LNCaP clone FGC (cell line): ENCODE measurements around the gene INS.
A peak's percentile ranks its signal among the peaks of the same experiment; 100 is the strongest.

Experiments
- DNase-seq: peaks from one replicate; pipeline ENCODE4 v3.0.0-alpha.2; 2011; ENCODE audit warnings: low read depth
- H3K4me3 ChIP-seq: 2 replicates; pipeline ENCODE4 v1.5.1; 2011; ENCODE audit warnings: mild to moderate bottlenecking, low read depth, low read length, control low read depth
- CTCF ChIP-seq: IDR thresholded peaks from 2 replicates; pipeline ENCODE4 v1.5.1; 2012; ENCODE audit warnings: mild to moderate bottlenecking; ENCODE audit not compliant: control insufficient read depth, insufficient read depth; ENCODE audit errors: extremely low read depth

The INS gene

DNA sequence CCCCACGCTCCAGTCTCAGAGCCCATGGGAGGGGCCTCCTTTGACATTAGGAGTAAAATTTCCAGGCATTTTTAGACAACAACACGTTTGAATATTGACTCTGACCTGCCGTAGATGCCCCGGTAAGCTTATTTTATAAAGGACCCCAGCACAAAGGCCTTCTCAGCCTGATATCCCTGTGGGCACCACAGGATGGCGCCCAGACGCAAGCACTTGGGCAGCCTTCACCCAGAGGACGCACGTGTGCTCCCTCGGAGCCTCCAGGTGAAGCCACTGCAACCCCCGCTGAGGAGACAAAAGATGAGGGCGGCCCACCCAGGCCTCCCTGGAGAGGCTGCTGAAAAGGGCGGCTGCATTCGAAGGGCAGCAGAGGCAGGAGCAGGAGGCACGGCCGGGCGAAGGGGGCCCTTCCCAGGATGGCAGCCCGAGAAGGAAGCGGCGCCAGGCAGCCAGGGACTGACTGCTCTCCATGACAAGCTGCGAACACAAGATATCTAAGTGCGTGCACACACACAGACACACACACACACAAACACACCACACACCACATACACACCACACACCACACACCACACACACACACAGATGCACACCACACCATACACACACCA, 25.8 kb upstream of the INS start:
- no peak for DNase-seq
- peak; percentile 55 for TF ChIP-seq CTCF
- H3K4me3 ChIP-seq = no peak overlapping the region

DNA sequence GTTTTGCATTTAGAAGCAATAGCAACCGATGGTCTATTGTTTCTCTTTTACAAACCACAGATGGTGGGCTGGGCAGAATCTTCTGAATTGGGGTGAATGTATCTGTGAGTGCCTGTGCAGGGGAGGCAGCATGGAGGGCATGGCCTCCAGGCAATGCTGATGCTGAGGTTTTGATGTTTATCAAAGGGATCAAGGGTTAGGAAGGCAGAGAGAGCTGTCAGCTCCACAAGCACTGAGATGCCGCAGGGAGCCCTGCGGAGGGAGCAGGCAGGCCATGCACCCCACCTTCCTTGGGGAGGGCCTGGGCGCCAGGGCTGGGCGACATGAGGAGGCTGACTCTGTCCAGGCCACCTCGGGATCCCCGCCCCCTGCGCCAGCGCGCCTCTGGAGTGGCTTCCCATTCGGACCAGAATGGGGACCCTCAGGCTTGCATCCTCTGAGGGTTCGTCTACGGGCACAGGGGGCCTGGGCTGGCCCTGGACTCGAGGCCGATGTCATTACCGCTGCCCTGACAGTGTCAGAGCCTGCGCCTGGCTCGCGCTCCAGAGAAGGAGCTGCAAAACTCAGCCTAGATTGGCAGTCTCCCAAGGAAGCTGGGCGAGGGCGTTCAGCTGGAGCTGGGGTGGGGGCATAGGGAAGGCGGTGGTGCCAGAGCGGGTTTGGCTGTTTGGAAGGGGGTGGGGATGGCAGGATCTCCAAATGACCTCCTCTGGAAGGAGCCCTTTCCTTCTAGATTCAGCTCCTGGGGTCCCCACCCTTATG, 24.5 kb upstream of the INS start:
- DNase-seq = no peak
- no peak for TF ChIP-seq CTCF
- no peak overlapping the region for H3K4me3 ChIP-seq

DNA sequence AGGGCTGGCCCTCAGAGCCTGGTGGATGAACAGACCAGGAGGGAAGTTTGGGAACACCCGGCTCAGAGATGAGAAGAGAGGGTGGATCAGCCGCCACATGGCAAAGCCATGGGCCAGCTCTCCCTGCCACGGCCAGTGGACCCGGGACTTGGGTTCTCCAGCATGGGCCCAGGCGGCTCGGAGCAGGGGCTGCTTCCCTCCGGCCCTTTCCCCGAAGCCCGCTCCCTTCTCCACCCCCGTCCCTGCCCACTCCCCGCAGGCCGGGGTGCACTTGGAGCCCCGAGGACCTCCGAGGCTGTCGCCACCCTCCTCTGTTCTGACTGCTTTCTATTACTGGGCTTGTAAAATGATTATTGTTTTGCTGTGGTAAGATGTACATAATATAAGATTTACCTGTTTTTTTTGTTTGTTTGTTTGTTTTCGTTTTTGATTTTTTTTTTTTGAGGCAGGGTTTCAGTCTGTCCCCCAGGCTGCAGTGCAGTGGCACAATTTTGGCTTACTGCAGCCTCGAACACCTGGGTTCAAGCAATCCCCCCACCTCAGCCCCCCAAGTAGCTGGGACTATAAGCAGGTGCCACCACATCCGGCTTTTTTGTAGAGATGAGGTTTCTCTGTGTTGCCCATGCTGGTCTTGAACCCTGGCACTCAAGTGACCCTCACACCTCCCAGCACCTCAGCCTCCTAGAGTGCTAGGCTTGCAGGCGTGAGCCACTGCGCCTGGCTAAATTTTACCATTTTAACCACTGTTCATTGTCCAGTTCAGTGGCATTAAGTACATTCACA, 21.9 kb upstream of the INS start:
- no peak for DNase-seq
- no peak overlapping the region for H3K4me3 ChIP-seq
- TF ChIP-seq CTCF = no peak

DNA sequence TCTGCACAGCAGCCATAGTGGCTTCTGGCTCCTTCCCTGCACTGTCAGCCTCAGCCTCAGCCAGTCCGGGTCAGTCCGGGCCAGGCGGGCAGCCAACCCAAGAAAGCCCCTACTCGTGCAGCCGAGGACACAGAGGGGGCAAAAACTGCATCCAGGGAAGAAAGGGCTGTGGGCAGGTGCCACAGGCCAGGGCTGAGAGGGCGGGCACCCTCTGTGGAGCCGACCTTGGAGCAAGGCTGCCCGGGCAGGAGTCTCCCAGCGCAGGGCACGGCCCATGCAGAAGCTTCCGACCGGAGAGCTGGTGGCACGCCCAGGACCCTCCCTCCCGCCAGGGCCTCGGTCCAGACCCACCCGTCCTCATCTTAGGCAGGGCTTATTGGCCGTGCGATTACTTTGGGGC, 21.1 kb upstream of the INS start:
- H3K4me3 ChIP-seq = no peak overlapping the region
- no peak for DNase-seq
- TF ChIP-seq CTCF = no peak

DNA sequence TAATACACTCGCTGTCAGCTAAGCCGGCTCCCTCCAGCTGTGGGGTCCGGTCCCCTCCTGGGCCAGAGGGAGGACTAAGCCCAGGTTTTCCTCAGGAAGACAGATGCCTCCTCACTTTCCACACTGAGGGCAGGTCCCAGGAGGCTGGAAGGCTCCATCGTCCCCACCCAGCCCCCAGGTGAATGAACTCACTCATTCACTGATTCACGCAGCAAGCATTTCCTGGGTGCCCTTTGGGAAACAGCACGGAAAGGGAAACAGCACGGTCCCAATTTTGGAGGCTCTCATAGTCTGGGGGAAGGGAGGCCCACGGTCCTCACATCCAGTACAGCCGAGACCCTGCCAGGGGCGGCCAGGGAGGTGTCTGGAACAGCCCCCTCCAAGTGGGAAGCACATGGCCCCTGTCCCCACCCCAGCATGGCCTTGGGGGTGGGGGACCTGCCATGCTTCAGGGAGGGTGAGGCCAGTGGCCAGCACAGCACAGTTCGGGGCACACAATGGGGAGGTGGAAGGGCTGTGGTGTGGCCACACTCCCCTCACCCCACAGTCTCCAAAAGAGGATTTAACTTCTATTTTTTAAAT, 19.9 kb upstream of the INS start:
- no peak for DNase-seq
- no peak for TF ChIP-seq CTCF
- H3K4me3 ChIP-seq = no peak overlapping the region

DNA sequence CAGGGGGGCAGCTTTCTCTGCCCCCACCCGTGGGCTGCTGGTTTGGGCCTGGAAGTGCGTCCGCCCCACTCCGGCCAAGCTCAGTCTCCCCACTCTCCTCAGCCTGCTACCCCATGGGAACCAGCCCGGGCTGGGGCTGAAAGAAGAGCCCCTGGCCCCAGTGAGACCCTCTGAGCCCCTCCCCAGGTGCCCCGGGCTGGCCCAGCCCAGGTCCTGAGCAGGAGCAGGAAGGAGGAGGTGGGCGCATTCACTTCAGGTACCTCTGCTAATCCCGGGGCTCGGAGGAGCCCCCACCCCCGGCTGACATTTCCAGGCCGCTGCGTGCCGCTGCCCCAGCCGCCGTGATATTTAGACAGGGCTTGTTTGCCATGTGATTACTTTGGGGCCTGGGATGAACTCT, 19.3 kb upstream of the INS start:
- TF ChIP-seq CTCF = no peak
- H3K4me3 ChIP-seq = no peak overlapping the region
- DNase-seq = no peak
